ENCODE measurements around the gene NOMO2. TPM values are rescaled to one million over a fixed set of nuclear protein-coding genes. Genes with fewer than 3 reads are reported as not detected.
"Not testable (repeated sequence)": the region's sequence is repeated elsewhere in the genome, so short reads cannot be mapped to it uniquely, and the experiment has no call there.

The NOMO2 gene
- total RNA-seq, 1 donor = 87.0 TPM

DNA sequence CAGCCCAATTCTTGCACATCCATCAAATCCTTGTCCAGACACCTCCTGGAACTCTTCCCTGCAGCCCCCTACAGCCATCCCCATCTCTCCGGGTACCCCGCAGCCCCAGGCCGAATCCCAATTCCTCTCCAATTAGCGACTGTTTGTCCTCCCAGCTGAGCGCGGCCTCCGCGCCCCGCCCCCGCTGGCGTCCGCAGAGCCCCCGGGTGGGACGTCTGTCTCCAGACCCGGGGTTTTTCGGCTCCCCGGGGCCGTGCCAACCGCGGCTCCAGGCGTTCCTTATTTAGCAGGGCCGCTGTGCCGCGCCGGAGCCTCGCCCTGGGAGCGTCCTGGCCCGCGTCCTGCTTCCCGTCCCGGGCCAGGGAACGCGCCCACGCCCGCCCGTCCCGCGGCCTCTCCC lies 160.7 kb downstream of the NOMO2 start:
- peak overlapping the region; percentile 47 for H3K4me3 ChIP-seq (ENCODE audit: low read depth, low read length)
- DNase-seq (ENCODE audit: low read depth) = not testable (repeated sequence)

DNA sequence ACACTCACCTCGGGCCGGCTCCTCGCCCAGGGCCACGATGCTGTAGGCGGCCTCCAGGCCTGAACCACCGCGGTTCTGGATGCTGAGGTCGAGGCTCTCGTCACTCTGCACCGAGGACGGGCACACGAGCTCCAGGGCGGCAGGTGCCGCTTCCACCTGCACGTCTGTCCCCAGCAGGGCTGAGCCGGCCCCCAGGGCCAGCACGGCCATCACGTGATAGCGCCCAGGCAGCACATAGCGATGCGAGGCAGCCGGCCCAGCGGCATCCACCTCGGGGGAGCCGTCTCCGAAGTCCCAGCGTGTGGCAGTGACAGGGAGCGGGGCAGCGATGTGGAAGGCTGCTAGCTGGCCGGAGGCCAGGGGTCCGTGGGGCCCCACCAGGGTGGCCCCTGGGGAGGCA lies 167.5 kb downstream of the NOMO2 start:
- H3K4me3 ChIP-seq (ENCODE audit: low read depth, low read length); DNase-seq (ENCODE audit: low read depth): not testable (repeated sequence)

- not testable (repeated sequence) for H3K4me3 ChIP-seq (ENCODE audit: low read depth, low read length); DNase-seq (ENCODE audit: low read depth)
Observed at GRCh38 chr16:18387767-18388166, 174.1 kb downstream of the NOMO2 start.

DNA sequence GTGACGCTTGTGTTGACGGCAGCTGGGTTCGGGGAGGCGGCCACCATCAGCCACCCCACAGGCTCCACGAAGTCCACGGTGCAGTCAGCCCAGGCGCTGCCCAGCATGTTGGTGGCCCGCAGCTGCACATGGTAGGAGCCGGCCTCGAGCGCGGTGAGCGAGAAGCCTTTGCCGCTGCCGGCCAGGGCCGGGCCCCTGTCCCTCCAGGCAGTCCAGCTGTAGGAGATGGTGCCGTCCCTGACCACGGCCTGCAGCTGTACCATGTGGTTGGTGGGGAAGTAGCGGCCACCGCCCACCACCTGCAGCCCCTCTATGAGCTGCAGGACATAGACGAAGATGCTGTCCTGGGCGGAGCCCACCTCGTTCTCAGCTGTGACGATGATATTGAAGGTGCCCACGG lies 175.4 kb downstream of the NOMO2 start:
- not testable (repeated sequence) for DNase-seq (ENCODE audit: low read depth)

DNA sequence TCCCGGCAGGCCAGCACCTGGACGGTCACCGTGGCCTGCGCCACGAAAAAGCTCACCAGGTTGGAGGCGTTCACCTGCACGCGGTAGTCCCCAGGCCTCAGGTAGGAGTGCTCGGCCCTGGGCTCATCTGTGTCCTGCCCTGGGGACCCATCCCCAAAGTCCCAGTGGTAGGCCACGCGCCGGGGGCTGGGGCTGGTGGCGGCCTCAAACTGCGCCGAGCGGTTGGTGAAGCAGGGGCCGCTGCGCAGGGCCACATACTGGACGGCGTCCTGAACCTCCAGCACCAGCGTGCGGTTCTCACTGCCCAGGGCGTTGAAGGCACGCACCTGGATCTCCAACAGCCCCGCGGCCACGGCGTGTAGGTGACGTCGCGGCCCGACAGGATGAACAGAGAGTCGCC lies 176.6 kb downstream of the NOMO2 start:
- H3K4me3 ChIP-seq (ENCODE audit: low read depth, low read length); DNase-seq (ENCODE audit: low read depth): not testable (repeated sequence)

More for the DNA sequence above, 175.4 kb downstream of the NOMO2 start:
- H3K4me3 ChIP-seq (ENCODE audit: low read depth, low read length) = not testable (repeated sequence)

GRCh38 chr16:18384869-18385268 lies 177.0 kb downstream of the NOMO2 start:
- not testable (repeated sequence) for H3K4me3 ChIP-seq (ENCODE audit: low read depth, low read length); DNase-seq (ENCODE audit: low read depth)

- not testable (repeated sequence) for DNase-seq (ENCODE audit: low read depth); H3K4me3 ChIP-seq (ENCODE audit: low read depth, low read length)
Observed at GRCh38 chr16:18384098-18384636, 177.7 kb downstream of the NOMO2 start.

DNA sequence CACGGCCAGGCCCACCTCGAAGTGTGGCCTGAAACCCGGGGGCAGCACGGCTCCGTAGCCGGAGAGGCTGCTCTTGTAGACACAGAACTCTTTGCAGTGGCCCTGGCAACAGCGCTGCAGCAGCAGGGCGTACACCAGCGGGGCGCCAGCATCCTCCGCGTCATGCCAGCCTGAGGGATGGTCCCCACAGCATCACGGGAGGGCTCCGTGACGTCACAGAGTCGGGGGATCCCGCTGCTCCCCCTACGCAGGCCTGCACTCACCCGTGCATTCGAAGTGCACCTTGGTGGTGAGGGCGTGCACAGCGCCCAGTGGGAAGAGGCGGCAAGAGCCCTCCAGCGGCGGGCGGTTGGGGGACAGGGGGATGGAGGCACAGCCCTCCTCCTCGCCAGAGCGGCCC lies 179.2 kb downstream of the NOMO2 start:
- DNase-seq (ENCODE audit: low read depth) = not testable (repeated sequence)

More for the DNA sequence above, 179.2 kb downstream of the NOMO2 start:
- not testable (repeated sequence) for H3K4me3 ChIP-seq (ENCODE audit: low read depth, low read length)

Small RNA genes lying within 50 kb of the gene (small RNA-seq; reads per million reads assigned to genes)
- gene MIR3179-3 (not detected), gene MIR3179-4 (not detected), gene MIR3180-3 (not detected), gene MIR3670-3 (not detected), gene MIR3670-4 (not detected), gene MIR6770-3 (not detected), gene RF00019 (not detected)

Other genes with a start within 250 kb of the NOMO2 start
- not detected in 2 replicates for gene NPIPA8, start 225.4 kb downstream of the NOMO2 start, total RNA-seq (ENCODE audit: low replicate concordance)
- gene RPS15A, start 228.2 kb upstream of the NOMO2 start, total RNA-seq (ENCODE audit: low replicate concordance) = 187 and 2,964 TPM in 2 replicates
- 202 and 240 TPM in 2 replicates for gene ARL6IP1, start 239.5 kb upstream of the NOMO2 start, total RNA-seq (ENCODE audit: low replicate concordance)